Measurements from ENCODE around the gene ANTXR1.

ANTXR1 gene

DNA sequence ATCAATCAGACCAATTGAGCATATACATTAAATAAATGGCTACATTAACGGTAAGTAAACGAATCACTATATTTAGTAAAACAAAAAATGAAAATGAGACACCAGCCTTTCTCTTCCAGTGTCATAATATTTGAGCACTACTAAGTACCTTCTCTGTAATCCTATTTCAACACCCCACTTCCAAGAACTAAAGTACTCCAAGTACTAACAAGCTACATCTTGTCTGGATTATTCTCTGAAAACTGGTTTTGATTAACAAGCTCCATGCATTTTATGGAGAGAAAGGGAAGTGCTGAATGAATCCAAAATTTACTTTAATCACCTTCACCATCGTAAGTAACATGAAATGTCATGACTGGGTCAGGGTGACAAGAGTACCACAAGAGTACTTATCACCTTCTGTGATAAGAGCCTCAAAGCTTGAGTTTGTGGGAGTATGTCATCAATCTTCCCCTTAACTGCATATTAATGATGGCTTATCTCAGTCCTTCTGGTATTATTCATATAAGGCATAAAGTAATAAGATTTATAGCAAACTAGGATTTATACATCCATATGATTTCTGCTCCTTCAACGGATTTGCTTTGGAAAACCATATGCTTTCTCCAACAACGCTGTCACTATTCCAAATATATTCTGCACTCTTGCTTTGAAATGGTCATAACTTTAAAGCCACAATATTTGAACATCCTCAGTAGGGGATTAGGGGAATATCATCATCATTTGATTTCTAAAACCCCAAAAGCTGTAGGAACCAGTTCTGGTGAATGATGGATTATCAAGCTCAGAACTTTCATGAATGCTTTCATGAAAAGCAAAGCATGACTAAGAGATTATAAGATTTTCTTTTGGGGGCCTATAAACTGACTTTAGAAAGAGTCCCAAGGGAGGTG lies 127.0 kb downstream of the ANTXR1 start:
- no peak for DNase-seq

DNA sequence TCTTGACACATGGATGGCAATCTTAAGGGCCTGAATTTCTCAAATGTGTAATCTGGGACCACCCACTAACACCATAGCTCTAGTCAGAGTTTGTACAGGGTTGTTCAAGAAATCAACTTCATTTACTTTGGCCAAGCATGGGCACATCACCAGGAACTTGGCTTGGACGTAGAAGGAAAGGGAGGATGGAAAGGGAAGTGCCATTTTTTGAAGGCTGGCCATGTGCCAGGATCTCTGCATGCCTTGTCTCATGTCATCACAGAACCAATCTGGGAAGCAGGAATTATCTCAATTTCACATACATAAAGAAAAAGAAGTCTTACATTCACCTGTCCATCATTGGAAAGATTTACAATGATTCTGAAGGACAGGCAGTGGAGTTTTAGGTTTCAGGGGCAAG lies 128.1 kb downstream of the ANTXR1 start:
- no peak for DNase-seq

DNA sequence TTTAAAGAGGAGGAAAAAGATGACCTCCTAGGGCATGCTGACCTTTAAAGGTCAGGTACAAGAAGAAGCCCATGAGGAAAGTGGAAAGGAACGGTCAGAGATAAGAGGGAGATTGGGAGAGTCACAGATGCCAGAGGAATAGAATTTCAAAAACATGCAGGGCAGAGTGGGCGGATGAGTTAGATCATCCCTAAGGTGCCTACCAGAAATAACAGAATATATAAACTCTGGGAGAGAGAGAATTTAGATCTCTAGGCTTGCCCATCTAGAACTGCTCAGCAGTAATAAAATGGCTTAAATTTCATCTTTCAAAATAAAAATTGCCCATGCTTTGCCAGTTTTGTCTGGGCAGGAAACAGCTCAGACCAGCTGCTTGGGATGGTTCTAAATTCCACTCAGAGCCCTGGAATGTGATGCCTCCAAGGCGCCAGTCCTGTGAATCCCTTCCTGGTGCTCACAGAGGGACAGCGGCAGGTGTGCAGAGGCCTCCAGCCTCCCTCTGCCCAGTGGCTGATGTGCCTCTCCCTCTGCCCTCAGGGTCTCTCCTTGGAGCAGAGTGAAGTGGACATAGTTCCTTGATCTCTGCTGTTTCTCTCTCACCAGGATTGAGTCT lies 130.9 kb downstream of the ANTXR1 start:
- no peak for DNase-seq

DNA sequence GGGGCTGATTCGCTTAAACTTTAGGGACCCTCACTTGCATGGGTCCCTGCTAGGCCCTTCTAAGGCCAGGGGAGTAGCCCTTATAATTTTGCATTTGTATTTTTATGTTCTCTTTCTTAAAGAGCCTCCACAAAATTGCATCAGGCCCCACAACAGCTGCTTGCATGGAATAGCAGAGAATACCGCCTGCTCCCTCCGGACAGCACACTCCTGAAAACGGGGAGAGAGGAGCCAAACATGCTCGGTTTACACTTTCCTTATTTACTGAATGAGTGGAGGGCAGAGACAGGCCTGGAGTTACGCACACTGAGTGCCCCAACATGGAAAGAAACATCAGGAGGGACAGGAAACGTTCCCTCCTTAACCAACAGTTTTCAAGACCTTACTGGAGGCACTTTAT lies 132.2 kb downstream of the ANTXR1 start:
- no peak for DNase-seq

DNA sequence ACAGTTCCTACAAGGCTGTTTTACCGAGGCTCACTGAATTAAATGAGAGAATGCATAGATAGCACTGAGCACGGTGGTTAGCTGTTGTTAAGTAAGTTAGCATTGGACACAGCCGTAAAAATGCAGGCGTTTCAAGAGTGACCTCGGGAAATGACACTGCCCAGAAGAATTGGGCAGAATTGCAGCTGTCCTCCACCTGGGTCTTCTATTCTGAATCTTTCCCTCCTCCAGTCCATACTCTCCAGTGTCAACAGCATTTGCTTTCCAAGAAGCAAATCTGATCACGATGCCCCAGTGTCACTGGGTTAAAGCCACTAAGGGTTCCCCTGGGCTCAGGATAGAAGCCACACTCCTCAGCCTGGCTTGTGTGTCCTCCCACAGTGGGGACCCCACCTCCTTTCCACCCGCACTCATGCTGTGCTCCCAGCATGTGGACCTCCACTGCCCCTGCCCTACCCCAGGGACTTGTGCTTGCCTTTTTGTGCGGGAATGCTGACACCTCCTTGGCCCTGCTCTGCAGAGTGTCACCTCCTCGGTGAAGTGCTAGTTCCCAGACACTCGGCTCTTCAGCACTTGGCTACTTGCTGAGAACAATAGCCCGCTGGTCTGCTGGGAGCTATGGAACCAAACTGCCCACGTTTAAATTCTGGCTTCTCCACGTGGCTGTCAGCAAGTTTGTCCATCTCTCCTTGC lies 135.0 kb downstream of the ANTXR1 start:
- DNase-seq, result no peak

DNA sequence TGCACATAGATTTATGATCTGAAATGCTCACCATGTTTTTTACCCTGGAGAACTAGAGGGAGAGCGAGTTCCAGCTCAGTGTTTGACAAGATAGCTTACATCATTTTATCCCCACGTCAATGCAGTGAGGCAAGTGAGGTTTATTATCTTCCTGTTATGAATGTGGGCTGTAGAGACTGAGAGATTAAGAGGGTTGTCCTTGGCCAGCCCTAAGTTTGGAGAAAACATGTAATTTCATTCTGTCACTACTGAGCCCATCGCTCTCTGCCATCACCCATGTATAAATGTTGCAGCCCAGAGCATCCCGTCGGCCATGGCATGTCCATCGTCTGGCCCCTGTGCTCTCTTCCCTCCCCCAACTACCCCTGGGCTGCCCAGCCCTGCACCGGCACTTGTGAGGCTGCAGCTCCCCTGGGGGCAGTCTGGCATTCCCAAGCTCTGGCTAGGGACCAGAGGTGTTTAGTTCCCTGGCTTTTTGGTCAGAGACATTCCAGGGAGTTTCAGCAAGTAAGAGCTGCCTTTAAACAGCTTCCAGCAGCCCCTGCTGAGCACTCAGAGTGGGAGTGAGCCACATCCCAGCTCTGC lies 136.7 kb downstream of the ANTXR1 start:
- DNase-seq, result no peak

DNA sequence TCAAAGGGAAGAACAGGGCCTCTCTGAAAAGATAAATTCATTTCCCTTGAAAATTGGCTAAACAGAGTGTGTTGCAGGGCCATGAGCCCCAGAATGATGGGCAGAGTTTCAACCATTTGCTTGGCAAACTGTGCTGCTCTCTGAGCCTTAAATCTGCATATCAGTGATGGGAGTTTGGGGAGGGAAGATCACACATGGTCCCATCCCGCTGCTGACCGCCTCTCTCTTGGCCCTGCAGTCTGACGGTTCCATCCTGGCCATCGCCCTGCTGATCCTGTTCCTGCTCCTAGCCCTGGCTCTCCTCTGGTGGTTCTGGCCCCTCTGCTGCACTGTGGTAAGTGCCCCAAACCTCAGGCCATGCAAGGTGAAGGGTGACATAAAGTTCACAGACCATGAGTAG lies 139.0 kb downstream of the ANTXR1 start:
- DNase-seq, result no peak

DNA sequence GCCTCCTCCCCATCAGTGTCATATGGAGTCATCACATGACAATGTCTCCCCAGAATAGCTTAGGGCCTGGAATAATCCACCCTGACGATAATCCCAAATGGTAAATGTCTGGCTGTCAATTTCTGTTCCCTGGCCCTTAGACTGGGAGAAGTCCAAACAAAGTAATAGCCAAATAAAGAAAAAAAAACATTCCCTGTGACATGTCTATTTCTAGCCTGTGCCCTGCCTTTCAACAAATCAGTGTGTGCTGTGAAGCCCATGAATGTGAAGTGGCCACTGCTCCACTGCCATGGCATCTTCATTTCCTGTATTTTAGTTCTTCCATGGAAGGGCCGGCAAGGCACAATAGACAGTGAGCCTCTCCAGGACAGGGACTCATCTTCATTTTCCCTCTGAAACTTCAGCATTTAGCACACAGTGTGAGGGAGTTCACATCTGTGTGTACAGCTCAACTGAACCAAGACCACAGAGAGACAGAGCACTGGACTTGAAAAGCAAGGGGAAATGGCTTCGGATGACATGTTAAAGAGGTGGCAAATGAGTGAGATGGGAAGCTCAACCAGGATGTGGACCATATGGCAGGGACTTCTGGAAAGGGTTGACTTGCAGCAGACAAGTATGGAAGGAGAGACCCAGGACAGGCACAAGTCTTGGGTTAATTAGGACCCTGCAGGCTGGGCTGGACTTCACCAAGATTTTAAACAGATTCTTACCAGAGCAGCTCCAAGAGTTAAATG lies 140.0 kb downstream of the ANTXR1 start:
- no peak for DNase-seq

DNA sequence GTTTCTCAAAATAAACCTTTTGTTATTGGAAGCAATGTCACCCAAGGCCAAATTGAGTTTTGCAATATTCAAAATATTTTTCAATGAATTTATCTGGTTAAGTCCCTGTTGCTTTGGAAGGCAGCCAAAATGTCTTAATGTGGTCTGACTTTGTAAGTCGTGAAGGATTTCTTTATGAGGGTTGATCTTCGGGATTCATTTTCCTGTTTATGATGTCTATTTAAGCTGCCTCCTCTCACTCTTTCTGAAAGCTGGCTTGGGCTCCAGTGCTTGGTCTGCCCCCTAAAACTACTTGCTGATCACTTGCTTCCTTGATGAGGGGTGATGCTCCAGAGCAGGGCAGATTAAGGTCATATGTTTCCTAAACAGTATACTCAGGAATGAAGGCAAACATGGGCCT lies 141.1 kb downstream of the ANTXR1 start:
- DNase-seq, result no peak

DNA sequence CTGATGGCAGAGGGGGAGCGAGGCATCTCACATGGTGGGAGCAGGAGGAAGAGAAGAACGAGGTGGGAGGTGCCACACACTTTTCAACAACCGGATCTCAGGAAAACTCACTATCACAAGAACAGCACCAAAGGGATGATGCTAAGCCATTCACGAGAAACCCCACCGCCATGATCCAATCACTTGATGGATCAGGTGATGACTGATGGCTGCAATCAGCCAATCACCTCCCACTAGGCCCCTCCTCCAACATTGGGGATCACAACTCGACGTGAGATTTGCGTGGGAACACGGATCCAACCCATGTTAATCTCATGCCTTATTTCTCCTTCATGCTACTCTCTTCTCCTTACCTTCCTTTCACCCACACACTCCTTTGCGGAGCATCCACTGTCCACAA lies 143.6 kb downstream of the ANTXR1 start:
- DNase-seq, result no peak

DNA sequence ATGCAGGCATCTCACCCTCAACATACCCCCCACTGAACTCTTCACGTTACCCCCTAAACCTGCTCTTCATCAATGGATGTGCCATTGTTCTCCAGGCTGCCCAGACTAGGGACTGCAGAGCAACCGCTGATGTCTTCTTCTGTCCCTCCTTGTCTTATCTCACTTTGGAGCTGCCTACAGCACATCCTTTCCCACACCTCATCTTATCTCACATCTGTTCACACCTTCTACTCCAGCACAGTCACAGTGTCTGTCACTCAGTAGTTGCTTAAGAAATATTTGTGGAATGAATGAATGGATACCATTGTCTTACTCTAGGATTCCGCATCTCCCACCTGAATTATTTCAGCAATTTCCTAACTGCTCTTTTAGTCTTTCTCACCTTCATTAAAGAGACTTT lies 144.5 kb downstream of the ANTXR1 start:
- no peak for DNase-seq

DNA sequence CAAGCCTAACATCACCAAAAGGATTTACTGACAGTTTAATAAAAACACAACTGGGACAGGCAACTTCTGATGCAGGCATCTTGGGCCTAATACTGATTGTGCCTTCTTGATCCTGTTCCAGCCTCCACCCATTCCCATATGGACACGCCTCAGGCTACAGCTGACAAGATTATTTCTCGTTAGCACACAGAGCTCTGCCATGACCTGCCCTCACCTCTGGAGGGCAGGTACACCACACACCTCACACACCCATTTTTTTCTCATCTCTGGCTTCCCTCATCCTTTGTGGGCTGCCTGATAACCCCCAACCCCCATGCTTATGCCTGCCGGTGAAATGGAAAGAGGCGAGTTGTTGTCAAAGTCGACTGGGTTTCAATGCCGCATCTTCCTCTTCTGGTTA lies 147.0 kb downstream of the ANTXR1 start:
- DNase-seq, result no peak

DNA sequence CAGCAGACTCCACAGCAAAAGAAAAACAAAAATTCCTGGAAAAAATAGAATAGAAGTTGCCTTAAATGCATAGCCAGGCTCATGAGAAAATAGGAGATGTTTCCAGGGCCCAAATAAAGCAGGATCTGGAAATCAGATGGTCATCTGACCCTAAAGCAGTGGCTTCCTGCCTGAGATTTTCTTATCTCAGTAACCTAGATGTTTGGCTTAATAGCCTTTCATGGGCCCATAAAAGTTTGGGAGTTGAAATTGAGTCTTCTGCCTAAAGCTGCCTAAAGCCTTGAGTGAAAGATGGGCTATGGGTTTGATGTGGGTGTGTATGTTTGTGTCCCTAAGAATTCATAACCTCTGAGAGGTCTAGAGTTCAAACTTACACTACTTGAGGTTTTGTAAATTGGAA lies 149.1 kb downstream of the ANTXR1 start:
- DNase-seq, result no peak

DNA sequence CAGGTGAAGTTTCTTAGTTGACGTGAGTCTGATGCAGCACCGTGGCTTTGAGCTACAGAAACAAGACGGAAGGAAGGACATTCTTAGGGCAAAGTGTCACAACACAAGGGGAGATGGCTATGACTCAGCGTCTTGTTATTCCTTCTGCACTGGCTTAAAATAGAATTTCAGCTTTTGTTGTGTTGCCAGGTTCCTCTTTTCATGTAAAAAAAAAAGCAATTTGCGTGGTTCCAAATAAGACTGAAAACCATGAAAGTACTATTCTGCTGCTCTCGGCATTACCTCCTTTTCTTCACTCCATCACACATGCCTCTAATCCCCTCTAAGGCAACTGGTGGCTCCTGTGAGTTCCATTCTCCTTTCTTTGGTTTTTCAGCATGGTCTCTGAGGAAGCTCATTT lies 150.1 kb downstream of the ANTXR1 start:
- no peak for DNase-seq

DNA sequence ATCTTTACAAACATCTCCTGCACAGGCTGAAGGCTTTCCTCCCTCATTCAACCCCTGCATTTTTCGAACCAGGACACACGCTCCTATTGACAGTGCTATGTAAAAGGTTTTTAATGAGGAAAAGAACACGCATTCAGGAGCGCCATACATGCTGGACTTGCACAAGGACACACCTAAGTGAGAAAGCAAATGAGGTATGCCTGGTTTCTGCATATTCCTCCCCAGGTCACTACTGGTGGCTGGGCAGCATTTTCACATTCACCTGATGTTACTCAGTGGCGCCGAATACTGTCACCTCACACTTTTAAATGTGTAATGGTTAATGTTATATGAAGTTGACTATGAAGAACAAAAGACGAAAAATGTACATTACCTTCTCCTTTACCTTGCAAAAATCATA lies 150.6 kb downstream of the ANTXR1 start:
- no peak for DNase-seq

DNA sequence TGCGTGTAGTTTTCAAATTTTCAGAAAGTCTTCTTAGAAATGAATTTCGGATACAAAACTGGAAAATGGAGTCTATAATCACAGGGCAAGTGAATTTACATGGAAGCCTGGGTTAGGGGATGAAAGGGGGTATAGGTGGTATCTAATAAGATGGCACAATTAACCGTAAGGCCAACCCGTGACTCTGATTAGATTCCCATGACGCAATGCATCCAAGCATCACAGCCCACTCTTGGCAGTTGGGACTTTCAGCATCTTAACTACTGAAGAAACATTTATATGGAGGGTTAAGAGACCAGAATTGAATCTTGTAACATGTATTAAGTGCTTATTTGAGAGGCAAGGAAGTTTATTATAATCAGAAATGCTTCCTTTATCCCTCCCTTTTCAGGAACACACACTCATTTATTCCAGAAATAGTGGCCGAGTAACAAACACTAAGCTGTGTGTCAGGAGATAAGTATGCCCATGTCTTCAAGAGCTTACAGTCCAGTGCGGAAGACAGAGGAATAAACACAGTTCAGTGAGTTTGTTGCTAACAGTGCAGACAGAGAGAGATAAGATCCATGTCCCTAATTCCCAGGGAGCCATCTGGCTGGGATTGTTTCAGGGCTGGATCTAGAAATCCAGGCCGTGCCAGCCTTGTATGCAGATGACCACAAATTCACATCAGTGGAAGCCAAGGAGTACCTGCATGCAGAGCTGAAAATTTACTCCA lies 151.2 kb downstream of the ANTXR1 start:
- DNase-seq, result no peak

DNA sequence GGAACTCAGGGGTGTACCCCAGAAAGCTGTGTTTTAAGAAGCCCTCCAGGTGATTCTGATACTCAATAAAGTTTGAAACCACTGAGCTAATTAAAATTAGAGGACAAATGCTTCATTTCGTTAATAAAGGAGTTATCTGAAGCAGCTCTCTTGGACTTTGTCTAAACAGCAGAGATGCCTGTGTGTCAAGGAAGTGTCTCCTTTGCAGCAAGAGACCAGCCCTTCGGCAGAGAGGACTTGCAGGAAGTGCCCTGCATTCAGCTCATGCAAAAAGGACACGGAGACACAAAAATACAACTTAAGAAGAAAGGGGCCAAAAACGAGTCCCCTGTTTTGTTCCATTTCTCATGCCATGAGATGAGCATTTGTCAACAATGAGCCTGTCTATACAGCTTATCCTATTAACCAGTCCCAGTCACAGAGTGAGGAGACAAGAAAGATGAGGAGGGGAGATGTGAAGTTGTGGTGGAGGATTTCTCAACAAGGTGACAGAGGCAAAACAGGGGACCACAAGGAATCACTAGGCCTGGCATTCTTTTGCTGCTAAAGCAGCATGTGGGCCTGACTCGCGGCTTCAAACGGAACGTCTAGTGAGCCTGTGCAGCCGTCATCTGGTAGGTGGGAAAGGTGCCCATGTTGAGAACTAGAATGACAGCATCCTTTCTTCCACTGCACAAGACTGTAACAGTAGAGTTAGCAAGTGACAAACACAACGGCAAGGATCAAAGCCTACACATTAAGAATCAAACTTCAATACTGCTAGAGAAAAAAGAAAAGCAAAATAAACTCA lies 152.3 kb downstream of the ANTXR1 start:
- DNase-seq, result no peak

DNA sequence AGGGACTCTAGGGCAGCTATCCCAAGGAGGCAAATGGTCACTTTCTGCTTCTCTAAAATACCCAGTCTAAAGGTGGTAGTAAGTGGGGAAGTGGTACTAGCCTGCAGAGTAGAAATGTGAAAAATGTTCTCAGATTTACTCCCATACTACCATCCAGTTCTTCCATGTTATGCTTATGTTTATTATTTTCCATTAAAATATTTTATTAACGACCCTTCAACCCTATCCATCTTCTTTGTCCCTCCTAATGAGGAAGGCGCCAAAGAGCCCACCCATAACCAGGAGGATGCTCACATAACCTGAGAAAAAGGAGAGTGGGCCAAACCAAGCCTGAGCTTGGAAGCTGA lies 153.5 kb downstream of the ANTXR1 start:
- DNase-seq, result no peak

DNA sequence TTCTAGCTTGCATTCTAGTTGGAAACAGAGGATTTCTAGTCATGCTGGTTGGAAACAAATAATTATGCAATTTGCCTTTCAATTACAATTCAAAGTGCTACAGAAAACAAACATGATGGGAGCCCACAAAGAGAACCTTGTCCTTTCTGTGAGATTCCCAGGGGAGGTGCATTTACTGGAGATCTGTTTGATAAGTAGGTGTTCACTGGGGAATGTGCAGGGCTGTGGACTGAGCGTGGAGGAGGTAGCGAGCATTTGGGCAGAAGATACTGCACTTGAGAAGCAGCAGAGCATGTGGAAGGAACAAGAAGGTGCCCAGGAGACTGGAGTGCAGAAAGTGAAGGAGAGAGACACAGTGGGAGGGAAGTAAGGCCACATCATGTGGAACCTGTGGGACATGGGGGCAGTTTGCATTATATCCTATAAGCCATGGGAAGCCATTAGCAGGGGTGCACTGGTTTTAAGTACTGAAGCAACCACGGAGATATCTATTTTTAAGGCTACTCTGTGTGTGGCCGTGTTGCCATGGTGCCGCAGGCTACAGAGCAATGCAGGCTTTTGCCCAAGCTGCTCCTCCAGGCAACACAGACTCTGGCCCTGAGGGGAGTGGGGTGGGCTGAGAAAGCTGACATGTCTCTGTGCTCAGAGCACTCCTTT lies 154.0 kb downstream of the ANTXR1 start:
- DNase-seq, result no peak

DNA sequence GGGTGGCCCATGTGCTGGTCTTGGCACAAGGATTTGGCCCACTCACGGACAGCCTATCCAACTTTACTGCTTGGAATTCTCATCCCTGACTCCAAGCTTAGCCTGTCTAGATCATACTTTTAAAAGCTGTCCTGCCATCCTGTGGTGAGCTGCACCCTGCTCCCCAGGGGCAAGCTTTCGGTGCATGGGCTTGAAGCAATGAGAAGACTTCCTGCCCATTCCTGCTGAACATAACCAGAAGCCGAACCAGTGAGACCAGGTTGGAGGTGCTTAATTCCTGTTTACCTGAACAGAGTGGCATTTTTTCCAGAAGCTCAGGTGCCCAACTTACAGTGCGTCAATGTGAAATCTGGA lies 154.5 kb downstream of the ANTXR1 start:
- no peak for DNase-seq

DNA sequence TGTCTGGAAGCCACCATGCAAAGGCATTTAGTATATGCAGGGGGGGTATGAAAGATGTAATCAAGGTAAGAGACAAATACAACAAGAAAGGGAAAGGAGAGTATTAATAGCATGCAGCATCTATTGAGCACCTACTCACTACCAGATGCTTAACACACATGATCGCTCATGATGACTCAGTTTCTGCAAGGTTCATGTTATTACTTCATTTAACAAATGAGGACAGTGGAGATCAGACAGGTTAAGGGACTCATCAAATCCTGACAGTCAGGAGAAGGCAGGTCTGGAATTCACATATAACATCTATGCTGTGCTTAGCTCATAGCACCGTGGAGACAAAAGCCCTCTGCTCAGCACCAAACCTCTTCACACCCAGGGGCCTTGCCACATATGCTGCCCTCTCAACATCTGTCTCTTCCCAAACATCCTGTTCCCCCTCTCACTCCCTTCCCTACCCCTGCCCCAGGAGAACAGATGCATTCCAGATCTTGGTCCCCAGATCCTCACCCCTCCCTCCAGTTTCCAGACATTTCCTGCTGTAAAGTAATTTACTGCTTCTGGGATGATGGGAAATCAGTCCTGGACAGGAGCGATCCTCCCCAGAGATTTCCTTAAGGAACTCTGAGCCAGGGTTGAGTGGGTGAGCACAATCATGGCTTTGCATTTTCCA lies 155.3 kb downstream of the ANTXR1 start:
- no peak for DNase-seq

Data from NCI-H2081 treated with DMSO at 0.1 percent for 48 hours (cell line).